IMR-90 (cell line): ENCODE data around the gene TOX3. TPM values are rescaled to one million over a fixed set of nuclear protein-coding genes. Genes with fewer than 3 reads are reported as not detected.

Experiments used
- ATAC-seq: fragments of 200-7000 bp; cut with Tn5 transposase; 2 replicates; pipeline ENCODE4 v1.9.1; 2020; ENCODE audit warnings: low read depth, mild to moderate bottlenecking, moderate library complexity
- BruUV-seq: library from RNA; stranded (reverse); fragments of 400-500 nt; replicated peaks from 2 replicates; lab custom pipeline; 2021; lab: Mats Ljungman, UMichigan
- CTCF ChIA-PET: fragments of 300-600 bp; formaldehyde crosslinking; extraction: SDS; loops from one replicate; lab custom pipeline; 2021; ENCODE audit warnings: antibody characterized with exemption; lab: Yijun Ruan, JAX
- POLR2A ChIA-PET: fragments of 300-600 bp; sonication (Branson Sonifier 250); formaldehyde crosslinking; loops from one replicate; lab custom pipeline; 2022; ENCODE audit warnings: antibody characterized with exemption; ENCODE audit not compliant: unreplicated experiment; lab: Charles Lee
- DNase-seq: peaks from one replicate; pipeline ENCODE4 v3.0.0; 2013
- H2AFZ ChIP-seq: replicated peaks from 2 replicates; pipeline ENCODE3; 2013; ENCODE audit warnings: low read length, mild to moderate bottlenecking; ENCODE audit not compliant: poor library complexity
- H2AK5ac ChIP-seq: 2 replicates; pipeline ENCODE4 v1.6.1; 2013; ENCODE audit warnings: low read depth, low read length, inconsistent platforms
- H2AK9ac ChIP-seq: replicated peaks from 2 replicates; pipeline ENCODE3; 2013; ENCODE audit warnings: mild to moderate bottlenecking, low read depth, low read length, moderate library complexity; ENCODE audit not compliant: poor library complexity
- H2BK120ac ChIP-seq: 2 replicates; pipeline ENCODE4 v1.6.1; 2013; ENCODE audit warnings: low read depth, low read length, inconsistent platforms
- H2BK15ac ChIP-seq: 3 replicates; pipeline ENCODE4 v1.6.1; 2013; ENCODE audit warnings: low read depth, low read length, inconsistent platforms
- H2BK20ac ChIP-seq: 2 replicates; pipeline ENCODE4 v1.6.1; 2013; ENCODE audit warnings: low read depth, mild to moderate bottlenecking, inconsistent platforms, low read length, moderate library complexity
- H2BK5ac ChIP-seq: 2 replicates; pipeline ENCODE4 v1.6.1; 2013; ENCODE audit warnings: mild to moderate bottlenecking, low read depth, low read length, inconsistent platforms; ENCODE audit not compliant: poor library complexity, severe bottlenecking
- H3K14ac ChIP-seq: replicated peaks from 2 replicates; pipeline ENCODE4 v1.6.1; 2013; ENCODE audit warnings: low read depth, low read length, inconsistent platforms
- H3K18ac ChIP-seq: 2 replicates; pipeline ENCODE4 v1.6.1; 2013; ENCODE audit warnings: low read depth, low read length, control low read depth
- H3K23ac ChIP-seq: 2 replicates; pipeline ENCODE4 v1.6.1; 2013; ENCODE audit warnings: low read depth, low read length, inconsistent platforms
- H3K27ac ChIP-seq: 2 replicates; pipeline ENCODE4 v1.5.1; 2013; ENCODE audit warnings: mild to moderate bottlenecking, control low read depth, low read length; ENCODE audit not compliant: insufficient read depth
- H3K27me3 ChIP-seq: 2 replicates; pipeline ENCODE4 v1.6.1; 2013; ENCODE audit warnings: low read length; ENCODE audit not compliant: control insufficient read depth, insufficient read depth
- H3K36me3 ChIP-seq: 2 replicates; pipeline ENCODE4 v1.6.1; 2013; ENCODE audit warnings: low read length, mixed read lengths; ENCODE audit not compliant: control insufficient read depth, insufficient read depth
- H3K4ac ChIP-seq: 2 replicates; pipeline ENCODE4 v1.6.1; 2013; ENCODE audit warnings: low read depth, low read length, inconsistent platforms
- H3K4me1 ChIP-seq: 2 replicates; pipeline ENCODE4 v1.6.1; 2013; ENCODE audit warnings: low read length, mixed read lengths; ENCODE audit not compliant: control insufficient read depth, insufficient read depth
- H3K4me2 ChIP-seq: 2 replicates; pipeline ENCODE4 v1.6.1; 2013; ENCODE audit warnings: low read depth, mild to moderate bottlenecking, control low read depth, low read length, moderate library complexity
- H3K4me3 ChIP-seq: 2 replicates; pipeline ENCODE4 v1.5.1; 2013; ENCODE audit warnings: low read depth, mild to moderate bottlenecking, control low read depth, low read length, moderate library complexity; ENCODE audit not compliant: insufficient read depth
- H3K56ac ChIP-seq: 2 replicates; pipeline ENCODE4 v1.6.1; 2013; ENCODE audit warnings: low read length, inconsistent platforms; ENCODE audit not compliant: insufficient read depth; ENCODE audit errors: extremely low read depth
- H3K79me1 ChIP-seq, 2 experiments: 2 replicates each; pipeline ENCODE4 v1.6.1; 2013; ENCODE audit warnings: low read length in 2 of 2, inconsistent platforms in 1 of 2, low read depth in 1 of 2
- H3K9ac ChIP-seq: 2 replicates; pipeline ENCODE4 v1.6.1; 2013; ENCODE audit warnings: low read depth, low read length, control low read depth
- H3K9me1 ChIP-seq: 2 replicates; pipeline ENCODE4 v1.6.1; 2013; ENCODE audit warnings: low read length, inconsistent platforms; ENCODE audit not compliant: insufficient read depth
- H3K9me3 ChIP-seq: 2 replicates; pipeline ENCODE4 v1.6.1; 2013; ENCODE audit warnings: low read length; ENCODE audit not compliant: control insufficient read depth, insufficient read depth
- H4K20me1 ChIP-seq: 2 replicates; pipeline ENCODE4 v1.6.1; 2013; ENCODE audit warnings: low read length, inconsistent platforms; ENCODE audit not compliant: insufficient read depth
- H4K5ac ChIP-seq: 2 replicates; pipeline ENCODE4 v1.6.1; 2013; ENCODE audit warnings: mild to moderate bottlenecking, low read depth, low read length, control low read depth
- H4K8ac ChIP-seq, 2 experiments: 2 replicates each; pipeline ENCODE4 v1.6.1; 2013; ENCODE audit warnings: low read depth in 2 of 2, low read length in 2 of 2, control low read depth in 1 of 2, inconsistent platforms in 1 of 2
- H4K91ac ChIP-seq: 2 replicates; pipeline ENCODE4 v1.6.1; 2013; ENCODE audit warnings: low read depth, low read length, inconsistent platforms; ENCODE audit not compliant: insufficient read depth
- BHLHE40 ChIP-seq: fragments of 150-350 bp; IDR thresholded peaks from 2 replicates; pipeline ENCODE4 v1.6.1; 2016; ENCODE audit warnings: mild to moderate bottlenecking, low read depth, low read length
- CHD1 ChIP-seq: IDR thresholded peaks from 2 replicates; pipeline ENCODE4 v1.6.1; 2012; ENCODE audit warnings: low read depth, low read length, improper control_type of control experiment
- ELK1 ChIP-seq: fragments of 150-350 bp; IDR thresholded peaks from 2 replicates; pipeline ENCODE4 v1.6.1; 2016; ENCODE audit warnings: low read depth, mild to moderate bottlenecking, low read length, moderate library complexity, borderline replicate concordance
- FOS ChIP-seq: fragments of 150-350 bp; IDR thresholded peaks from 2 replicates; pipeline ENCODE4 v1.6.1; 2016; ENCODE audit warnings: low read depth, low read length
- MAFK ChIP-seq: IDR thresholded peaks from 2 replicates; pipeline ENCODE4 v1.6.1; 2012; ENCODE audit warnings: low read depth, low read length, improper control_type of control experiment
- MAZ ChIP-seq: IDR thresholded peaks from 2 replicates; pipeline ENCODE4 v1.6.1; 2012; ENCODE audit warnings: low read depth, mild to moderate bottlenecking, low read length, improper control_type of control experiment, moderate library complexity, borderline replicate concordance
- MXI1 ChIP-seq: IDR thresholded peaks from 2 replicates; pipeline ENCODE4 v1.6.1; 2012; ENCODE audit warnings: low read depth, mild to moderate bottlenecking, low read length, moderate library complexity, borderline replicate concordance
- NFE2L2 ChIP-seq: fragments of 150-350 bp; IDR thresholded peaks from 2 replicates; pipeline ENCODE4 v1.6.1; 2016; ENCODE audit warnings: low read depth, mild to moderate bottlenecking, low read length
- POLR2A ChIP-seq: IDR thresholded peaks from 2 replicates; pipeline ENCODE4 v1.6.1; 2012; ENCODE audit warnings: mild to moderate bottlenecking, low read depth, low read length
- RAD21 ChIP-seq: IDR thresholded peaks from 2 replicates; pipeline ENCODE4 v1.6.1; 2012; ENCODE audit warnings: low read length, improper control_type of control experiment
- RCOR1 ChIP-seq: IDR thresholded peaks from 2 replicates; pipeline ENCODE4 v1.6.1; 2012; ENCODE audit warnings: mild to moderate bottlenecking, low read length, improper control_type of control experiment; ENCODE audit not compliant: insufficient replicate concordance
- RFX5 ChIP-seq: IDR thresholded peaks from 2 replicates; pipeline ENCODE4 v1.8.0; 2012; ENCODE audit warnings: low read depth, mild to moderate bottlenecking, low read length, moderate library complexity
- SMC3 ChIP-seq: fragments of 150-350 bp; IDR thresholded peaks from 2 replicates; pipeline ENCODE4 v1.6.1; 2016; ENCODE audit warnings: low read depth, mild to moderate bottlenecking, antibody characterized with exemption, low read length, moderate library complexity
- dilution Hi-C: fragments of 300-500 bp; cut with HindIII; formaldehyde crosslinking; loops from one replicate; pipeline ENCODE4 v1.14.3; 2018; ENCODE audit warnings: low sequenced_read_pairs; ENCODE audit not compliant: unreplicated experiment
- in situ Hi-C: fragments of 300-500 bp; cut with MboI; formaldehyde crosslinking; loops from 3 replicates; pipeline ENCODE4 v1.14.3; 2019; ENCODE audit warnings: low sequenced_read_pairs, inconsistent platforms, mixed read lengths
- intact Hi-C: fragments of 100-400 bp; cut with micrococcal nuclease; formaldehyde crosslinking; loops from 2 replicates; pipeline ENCODE4 v1.10.0; 2022
- polyA plus RNA-seq, 3 experiments: library from polyadenylated mRNA; depleted of rRNA; stranded (reverse); fragments of >200 nt; gene quantifications; 2 replicates each; pipeline ENCODE4 v1.2.3, GENCODE V29; 2012; ENCODE audit warnings: low replicate concordance in 1 of 3
- total RNA-seq: library from RNA; depleted of rRNA; stranded (reverse); fragments of >200 nt; gene quantifications from 2 replicates; pipeline ENCODE4 v1.2.3, GENCODE V29; 2012
- TF ChIP-seq, protein P1 (sequence below): conservative IDR thresholded peaks from 2 replicates; pipeline ENCODE4 v1.5.1; 2012; ENCODE audit warnings: mild to moderate bottlenecking, low read depth, low read length, improper control_type of control experiment

The TOX3 gene
- total and polyA plus RNA-seq, 2 of the 4 experiments (the other 2 are of a cell fraction) = not detected

- Histone ChIP-seq H3K4ac (no peak overlapping the region), H3K4me1 (no peaks in the 10 kb centered on the region), H2BK120ac (no peak overlapping the region), H3K18ac (no peak overlapping the region), H2AFZ (no peak overlapping the region), H3K9me1 (no peaks in the 10 kb centered on the region), H4K91ac (no peak overlapping the region), H3K79me1 (no peaks in the 10 kb centered on the region), H4K5ac (no peak overlapping the region), H3K36me3 (no peaks in the 10 kb centered on the region), H3K9me3 (peaks cover 2% of the 10 kb centered on the region; the same call in 1 of the 2 replicates), H3K27ac (no peak overlapping the region), H3K23ac (no peak overlapping the region), H2BK15ac (no peak overlapping the region), H3K27me3 (no peaks in the 10 kb centered on the region), H4K20me1 (no peaks in the 10 kb centered on the region), H2AK9ac (no peak overlapping the region), H3K4me2 (no peak overlapping the region), H3K56ac (no peak overlapping the region), H4K8ac (no peak overlapping the region), H2AK5ac (no peak overlapping the region), H3K4me3 (no peak overlapping the region), H3K9ac (no peak overlapping the region), H3K14ac (no peak overlapping the region), H2BK20ac (no peak overlapping the region), H2BK5ac (no peak overlapping the region)
- ChIA-PET POLR2A (no interaction called here), CTCF (no interaction called here)
- DNase-seq (no peak), ATAC-seq (no peak)
- intact Hi-C loops = no loop called here
- dilution Hi-C loops = no loop called here
- BruUV-seq = no TSS peak
- in situ Hi-C loops = no loop called here
- TF ChIP-seq FOS = no peak
- no peak for TF ChIP-seq BHLHE40
- TF ChIP-seq, protein P1, sequence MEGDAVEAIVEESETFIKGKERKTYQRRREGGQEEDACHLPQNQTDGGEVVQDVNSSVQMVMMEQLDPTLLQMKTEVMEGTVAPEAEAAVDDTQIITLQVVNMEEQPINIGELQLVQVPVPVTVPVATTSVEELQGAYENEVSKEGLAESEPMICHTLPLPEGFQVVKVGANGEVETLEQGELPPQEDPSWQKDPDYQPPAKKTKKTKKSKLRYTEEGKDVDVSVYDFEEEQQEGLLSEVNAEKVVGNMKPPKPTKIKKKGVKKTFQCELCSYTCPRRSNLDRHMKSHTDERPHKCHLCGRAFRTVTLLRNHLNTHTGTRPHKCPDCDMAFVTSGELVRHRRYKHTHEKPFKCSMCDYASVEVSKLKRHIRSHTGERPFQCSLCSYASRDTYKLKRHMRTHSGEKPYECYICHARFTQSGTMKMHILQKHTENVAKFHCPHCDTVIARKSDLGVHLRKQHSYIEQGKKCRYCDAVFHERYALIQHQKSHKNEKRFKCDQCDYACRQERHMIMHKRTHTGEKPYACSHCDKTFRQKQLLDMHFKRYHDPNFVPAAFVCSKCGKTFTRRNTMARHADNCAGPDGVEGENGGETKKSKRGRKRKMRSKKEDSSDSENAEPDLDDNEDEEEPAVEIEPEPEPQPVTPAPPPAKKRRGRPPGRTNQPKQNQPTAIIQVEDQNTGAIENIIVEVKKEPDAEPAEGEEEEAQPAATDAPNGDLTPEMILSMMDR = no peak
- TF ChIP-seq ELK1 = no peak
- TF ChIP-seq CHD1 = no peak
- no peak for TF ChIP-seq MAZ
- TF ChIP-seq RCOR1 = no peak
- TF ChIP-seq MXI1 = no peak
- TF ChIP-seq MAFK = no peak
- no peak for TF ChIP-seq RFX5
- no peak for TF ChIP-seq SMC3
- TF ChIP-seq RAD21 = no peak
- no peak for TF ChIP-seq POLR2A
- TF ChIP-seq NFE2L2 = no peak
Observed at GRCh38 chr16:52488837-52489289, 58.1 kb downstream of the TOX3 start.
